Measurements from ENCODE around the gene AGBL1.

Gene AGBL1

GRCh38 chr15:86375733-86376280, 296.1 kb downstream of the AGBL1 start:
- Histone ChIP-seq H3K9me3 (ENCODE audit: control insufficient read depth in 1 of 2, low read length in 2 of 2) (no peaks in the 10 kb centered on the region), H3K27me3 (ENCODE audit: low read depth, low read length) (no peaks in the 10 kb centered on the region), H3K4me3 (ENCODE audit: low read depth in 1 of 2, low read length in 2 of 2) (no peak overlapping the region), H3K27ac (ENCODE audit: low read length) (no peak overlapping the region), H3K36me3 (ENCODE audit: control insufficient read depth in 1 of 2, insufficient read depth in 2 of 2, low read length in 2 of 2) (no peaks in the 10 kb centered on the region), H3K4me1 (ENCODE audit: control insufficient read depth in 1 of 2, insufficient read depth in 2 of 2, low read length in 2 of 2) (no peaks in the 10 kb centered on the region)

- Histone ChIP-seq H3K36me3 (ENCODE audit: control insufficient read depth in 1 of 2, insufficient read depth in 2 of 2, low read length in 2 of 2) (no peaks in the 10 kb centered on the region), H3K4me1 (ENCODE audit: control insufficient read depth in 1 of 2, insufficient read depth in 2 of 2, low read length in 2 of 2) (no peaks in the 10 kb centered on the region), H3K27me3 (ENCODE audit: low read depth, low read length) (no peaks in the 10 kb centered on the region), H3K4me3 (ENCODE audit: low read depth in 1 of 2, low read length in 2 of 2) (no peak overlapping the region), H3K9me3 (ENCODE audit: control insufficient read depth in 1 of 2, low read length in 2 of 2) (no peaks in the 10 kb centered on the region), H3K27ac (ENCODE audit: low read length) (no peak overlapping the region)
Measured at GRCh38 chr15:86377914-86378313, 298.2 kb downstream of the AGBL1 start.

GRCh38 chr15:86382341-86382740, 302.7 kb downstream of the AGBL1 start:
- no peaks in the 10 kb centered on the region for H3K36me3 ChIP-seq (ENCODE audit: control insufficient read depth in 1 of 2, insufficient read depth in 2 of 2, low read length in 2 of 2)
- no peak overlapping the region for H3K4me3 ChIP-seq (ENCODE audit: low read depth in 1 of 2, low read length in 2 of 2)
- no peaks in the 10 kb centered on the region for H3K4me1 ChIP-seq (ENCODE audit: control insufficient read depth in 1 of 2, insufficient read depth in 2 of 2, low read length in 2 of 2)
- H3K27ac ChIP-seq (ENCODE audit: low read length) = no peak overlapping the region
- H3K9me3 ChIP-seq (ENCODE audit: control insufficient read depth in 1 of 2, low read length in 2 of 2) = no peaks in the 10 kb centered on the region
- H3K27me3 ChIP-seq (ENCODE audit: low read depth, low read length) = no peaks in the 10 kb centered on the region

GRCh38 chr15:86383611-86384010, 303.9 kb downstream of the AGBL1 start:
- no peaks in the 10 kb centered on the region for H3K27me3 ChIP-seq (ENCODE audit: low read depth, low read length)
- H3K9me3 ChIP-seq (ENCODE audit: control insufficient read depth in 1 of 2, low read length in 2 of 2) = no peaks in the 10 kb centered on the region
- H3K27ac ChIP-seq (ENCODE audit: low read length) = no peak overlapping the region
- no peaks in the 10 kb centered on the region for H3K36me3 ChIP-seq (ENCODE audit: control insufficient read depth in 1 of 2, insufficient read depth in 2 of 2, low read length in 2 of 2)
- no peak overlapping the region for H3K4me3 ChIP-seq (ENCODE audit: low read depth in 1 of 2, low read length in 2 of 2)
- no peaks in the 10 kb centered on the region for H3K4me1 ChIP-seq (ENCODE audit: control insufficient read depth in 1 of 2, insufficient read depth in 2 of 2, low read length in 2 of 2)

- H3K36me3 ChIP-seq (ENCODE audit: control insufficient read depth in 1 of 2, insufficient read depth in 2 of 2, low read length in 2 of 2) = no peaks in the 10 kb centered on the region
- no peak overlapping the region for H3K4me3 ChIP-seq (ENCODE audit: low read depth in 1 of 2, low read length in 2 of 2)
- H3K27ac ChIP-seq (ENCODE audit: low read length) = no peak overlapping the region
- no peaks in the 10 kb centered on the region for H3K9me3 ChIP-seq (ENCODE audit: control insufficient read depth in 1 of 2, low read length in 2 of 2)
- no peaks in the 10 kb centered on the region for H3K27me3 ChIP-seq (ENCODE audit: low read depth, low read length)
- no peaks in the 10 kb centered on the region for H3K4me1 ChIP-seq (ENCODE audit: control insufficient read depth in 1 of 2, insufficient read depth in 2 of 2, low read length in 2 of 2)
Measured at GRCh38 chr15:86384186-86384585, 304.5 kb downstream of the AGBL1 start.

- Histone ChIP-seq H3K27ac (ENCODE audit: low read length) (no peak overlapping the region), H3K36me3 (ENCODE audit: control insufficient read depth in 1 of 2, insufficient read depth in 2 of 2, low read length in 2 of 2) (no peaks in the 10 kb centered on the region), H3K4me1 (ENCODE audit: control insufficient read depth in 1 of 2, insufficient read depth in 2 of 2, low read length in 2 of 2) (no peaks in the 10 kb centered on the region), H3K27me3 (ENCODE audit: low read depth, low read length) (no peaks in the 10 kb centered on the region), H3K9me3 (ENCODE audit: control insufficient read depth in 1 of 2, low read length in 2 of 2) (no peaks in the 10 kb centered on the region), H3K4me3 (ENCODE audit: low read depth in 1 of 2, low read length in 2 of 2) (no peak overlapping the region)
Measured at GRCh38 chr15:86392296-86392695, 312.6 kb downstream of the AGBL1 start.

GRCh38 chr15:86392874-86393273, 313.2 kb downstream of the AGBL1 start:
- no peaks in the 10 kb centered on the region for H3K9me3 ChIP-seq (ENCODE audit: control insufficient read depth in 1 of 2, low read length in 2 of 2)
- no peak overlapping the region for H3K27ac ChIP-seq (ENCODE audit: low read length)
- no peak overlapping the region for H3K4me3 ChIP-seq (ENCODE audit: low read depth in 1 of 2, low read length in 2 of 2)
- H3K36me3 ChIP-seq (ENCODE audit: control insufficient read depth in 1 of 2, insufficient read depth in 2 of 2, low read length in 2 of 2) = no peaks in the 10 kb centered on the region
- H3K27me3 ChIP-seq (ENCODE audit: low read depth, low read length) = no peaks in the 10 kb centered on the region
- H3K4me1 ChIP-seq (ENCODE audit: control insufficient read depth in 1 of 2, insufficient read depth in 2 of 2, low read length in 2 of 2) = no peaks in the 10 kb centered on the region

- H3K27me3 ChIP-seq (ENCODE audit: low read depth, low read length) = no peaks in the 10 kb centered on the region
- no peak overlapping the region for H3K4me3 ChIP-seq (ENCODE audit: low read depth in 1 of 2, low read length in 2 of 2)
- H3K27ac ChIP-seq (ENCODE audit: low read length) = no peak overlapping the region
- H3K9me3 ChIP-seq (ENCODE audit: control insufficient read depth in 1 of 2, low read length in 2 of 2) = no peaks in the 10 kb centered on the region
- H3K36me3 ChIP-seq (ENCODE audit: control insufficient read depth in 1 of 2, insufficient read depth in 2 of 2, low read length in 2 of 2) = no peaks in the 10 kb centered on the region
- no peaks in the 10 kb centered on the region for H3K4me1 ChIP-seq (ENCODE audit: control insufficient read depth in 1 of 2, insufficient read depth in 2 of 2, low read length in 2 of 2)
Measured at GRCh38 chr15:86394866-86395265, 315.2 kb downstream of the AGBL1 start.

GRCh38 chr15:86399041-86399954, 319.6 kb downstream of the AGBL1 start:
- no peak overlapping the region for H3K27ac ChIP-seq (ENCODE audit: low read length)
- no peaks in the 10 kb centered on the region for H3K9me3 ChIP-seq (ENCODE audit: control insufficient read depth in 1 of 2, low read length in 2 of 2)
- H3K4me3 ChIP-seq (ENCODE audit: low read depth in 1 of 2, low read length in 2 of 2) = no peak overlapping the region
- no peaks in the 10 kb centered on the region for H3K36me3 ChIP-seq (ENCODE audit: control insufficient read depth in 1 of 2, insufficient read depth in 2 of 2, low read length in 2 of 2)
- no peaks in the 10 kb centered on the region for H3K4me1 ChIP-seq (ENCODE audit: control insufficient read depth in 1 of 2, insufficient read depth in 2 of 2, low read length in 2 of 2)
- no peaks in the 10 kb centered on the region for H3K27me3 ChIP-seq (ENCODE audit: low read depth, low read length)

- Histone ChIP-seq H3K9me3 (ENCODE audit: control insufficient read depth in 1 of 2, low read length in 2 of 2) (no peaks in the 10 kb centered on the region), H3K4me3 (ENCODE audit: low read depth in 1 of 2, low read length in 2 of 2) (no peak overlapping the region), H3K27me3 (ENCODE audit: low read depth, low read length) (no peaks in the 10 kb centered on the region), H3K4me1 (ENCODE audit: control insufficient read depth in 1 of 2, insufficient read depth in 2 of 2, low read length in 2 of 2) (no peaks in the 10 kb centered on the region), H3K36me3 (ENCODE audit: control insufficient read depth in 1 of 2, insufficient read depth in 2 of 2, low read length in 2 of 2) (no peaks in the 10 kb centered on the region), H3K27ac (ENCODE audit: low read length) (no peak overlapping the region)
Measured at GRCh38 chr15:86403221-86403620, 323.6 kb downstream of the AGBL1 start.

- Histone ChIP-seq H3K27me3 (ENCODE audit: low read depth, low read length) (no peaks in the 10 kb centered on the region), H3K9me3 (ENCODE audit: control insufficient read depth in 1 of 2, low read length in 2 of 2) (no peaks in the 10 kb centered on the region), H3K36me3 (ENCODE audit: control insufficient read depth in 1 of 2, insufficient read depth in 2 of 2, low read length in 2 of 2) (no peaks in the 10 kb centered on the region), H3K4me3 (ENCODE audit: low read depth in 1 of 2, low read length in 2 of 2) (no peak overlapping the region), H3K4me1 (ENCODE audit: control insufficient read depth in 1 of 2, insufficient read depth in 2 of 2, low read length in 2 of 2) (no peaks in the 10 kb centered on the region), H3K27ac (ENCODE audit: low read length) (no peak overlapping the region)
Measured at GRCh38 chr15:86403914-86404583, 324.4 kb downstream of the AGBL1 start.

Data from muscle layer of duodenum (tissue), 2 donors.